GM12878 (cell line): Measurements from ENCODE around the gene ANKHD1.
"Not testable (repeated sequence)": the region's sequence is repeated elsewhere in the genome, so short reads cannot be mapped to it uniquely, and the experiment has no call there.

Source experiments
- CBX5 ChIP-seq: sonication (generic); IDR thresholded peaks from 2 replicates; pipeline ENCODE4 v1.6.1; 2016; ENCODE audit warnings: low read depth, moderate library complexity, mild to moderate bottlenecking, inconsistent platforms
- POU2F2 ChIP-seq: IDR thresholded peaks from 3 replicates; pipeline ENCODE4 v1.6.1; 2011; ENCODE audit warnings: low read depth, mild to moderate bottlenecking, low read length, borderline replicate concordance
- RFX5 ChIP-seq: IDR thresholded peaks from 2 replicates; pipeline ENCODE4 v1.6.1; 2011; ENCODE audit warnings: low read depth, low read length, improper control_type of control experiment
- ZNF207 ChIP-seq: fragments of 450-650 bp; IDR thresholded peaks from 2 replicates; pipeline ENCODE4 v1.6.1; 2014; ENCODE audit warnings: antibody characterized with exemption, mild to moderate bottlenecking, borderline replicate concordance

DNA sequence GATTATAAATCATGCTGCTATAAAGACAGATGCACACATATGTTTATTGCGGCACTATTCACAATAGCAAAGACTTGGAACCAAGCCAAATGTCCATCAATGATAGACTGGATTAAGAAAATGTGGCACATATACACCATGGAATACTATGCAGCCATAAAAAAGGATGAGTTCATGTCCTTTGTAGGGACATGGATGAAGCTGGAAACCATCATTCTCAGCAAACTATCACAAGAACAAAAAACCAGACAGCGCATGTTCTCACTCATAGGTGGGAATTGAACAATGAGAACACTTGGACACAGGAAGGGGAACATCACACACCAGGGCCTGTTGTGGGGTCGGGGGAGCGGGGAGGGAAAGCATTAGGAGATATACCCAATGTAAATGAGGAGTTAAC, 55.7 kb downstream of the ANKHD1 start:
- not testable (repeated sequence) for TF ChIP-seq RFX5, CBX5, POU2F2, ZNF207
